Medulla oblongata (tissue), 1 donor: ENCODE measurements around the gene ADCYAP1R1.

Source experiments
- DNase-seq: peaks from one replicate; pipeline ENCODE4 v3.0.0-alpha.2; 2015; ENCODE audit errors: extremely low spot score

The ADCYAP1R1 gene

DNA sequence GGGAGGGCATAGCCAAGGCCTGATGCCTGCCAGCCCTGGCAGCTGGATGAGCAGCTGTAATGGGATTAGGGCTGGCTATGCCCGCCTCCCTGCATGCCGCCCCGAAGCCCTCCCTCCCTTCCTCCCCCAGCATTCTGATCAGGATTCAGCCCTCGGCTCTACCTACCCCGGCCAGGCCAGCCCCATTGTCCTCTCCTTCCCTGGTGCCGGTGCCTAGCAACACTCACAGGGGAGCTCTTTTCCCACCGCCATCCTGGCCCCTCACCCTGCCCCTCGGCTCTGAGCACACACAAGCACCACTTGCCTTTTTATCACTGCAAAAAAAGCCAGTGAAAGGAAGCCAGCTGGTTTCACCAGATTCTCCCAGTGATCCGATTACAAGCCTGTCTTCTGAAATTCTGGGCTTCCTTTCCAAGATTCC, 9.0 kb upstream of the ADCYAP1R1 start:
- peak; percentile 57 for DNase-seq

GRCh38 chr7:31044529-31044928, 7.6 kb upstream of the ADCYAP1R1 start:
- DNase-seq: no peak

- DNase-seq: no peak
These were observed 5.4 kb upstream of the ADCYAP1R1 start for GRCh38 chr7:31046723-31047122.

DNA sequence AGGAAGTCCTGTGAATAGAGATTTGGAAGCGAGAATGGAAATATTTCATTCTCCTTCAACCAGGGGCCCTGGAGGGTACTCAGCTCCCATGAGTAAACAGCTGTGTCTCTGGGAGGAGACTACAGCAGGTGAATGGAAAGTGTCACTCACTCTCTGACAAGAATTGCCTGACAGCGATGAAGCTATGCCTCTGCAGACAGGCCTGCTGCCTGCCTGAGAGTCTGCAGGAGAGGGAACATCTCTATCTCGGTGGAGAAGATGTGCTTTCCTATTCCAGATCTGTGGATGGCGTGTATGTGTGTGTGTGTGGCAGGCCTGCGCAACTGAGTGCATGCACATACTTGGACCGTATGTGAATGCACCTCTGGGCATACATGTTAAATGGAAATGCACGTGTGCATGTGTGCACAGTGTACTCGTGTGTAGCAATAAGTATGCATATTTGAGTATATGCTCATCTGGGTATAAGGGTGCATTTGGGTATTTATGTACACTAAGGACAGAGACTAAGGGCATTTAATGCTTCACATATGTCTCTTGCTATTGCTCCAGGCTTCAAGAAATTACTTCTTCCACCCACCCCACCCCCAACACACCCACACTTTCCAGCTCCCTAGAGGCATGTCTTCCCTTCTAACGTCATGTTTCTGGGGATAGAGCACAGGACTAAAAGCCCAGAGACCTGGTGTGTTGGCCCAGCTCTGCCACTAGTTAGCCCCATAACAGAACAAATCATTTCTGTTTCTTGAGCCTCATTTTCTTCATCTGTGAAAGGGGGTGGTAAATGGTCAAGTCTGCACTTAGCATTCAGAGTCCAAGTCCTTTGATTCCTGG, 4.6 kb upstream of the ADCYAP1R1 start:
- no peak for DNase-seq

DNA sequence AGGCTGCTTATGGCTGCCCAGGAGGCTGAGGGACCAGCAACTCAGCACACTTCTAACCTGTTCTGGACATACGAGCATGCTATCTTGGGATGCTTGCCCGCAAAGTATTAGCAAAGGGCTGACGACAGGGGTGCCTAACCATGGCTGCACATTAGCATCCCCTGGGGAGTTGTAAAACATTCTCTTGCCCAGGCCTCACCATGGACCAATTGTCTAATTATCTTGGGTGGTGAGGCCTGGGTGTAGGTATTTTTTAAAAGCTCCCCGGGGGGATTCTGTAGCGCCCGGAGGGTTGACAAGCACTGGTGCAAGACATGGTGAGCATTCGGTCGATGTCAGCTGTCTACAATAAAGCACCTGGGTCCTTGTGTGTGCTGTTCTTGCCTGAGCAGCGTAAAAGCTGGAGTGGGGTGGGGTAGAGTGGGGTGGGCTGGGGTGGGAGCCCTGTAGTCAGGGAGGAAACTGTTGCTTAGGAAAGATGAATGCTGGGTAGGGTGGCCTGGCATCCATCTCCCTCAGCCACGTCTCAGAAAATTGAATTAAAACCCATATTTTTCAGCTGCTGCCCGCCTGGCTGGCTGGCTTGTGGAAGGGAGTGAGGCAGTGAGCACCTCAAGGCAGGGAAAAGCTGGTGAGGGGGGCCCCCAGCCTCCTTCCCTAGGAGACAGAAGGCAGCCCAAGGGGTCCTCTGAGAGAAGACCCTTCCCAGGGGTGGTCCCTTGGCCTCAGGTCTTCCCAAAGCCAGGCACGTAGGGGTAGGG, 2.9 kb upstream of the ADCYAP1R1 start:
- no peak for DNase-seq

DNA sequence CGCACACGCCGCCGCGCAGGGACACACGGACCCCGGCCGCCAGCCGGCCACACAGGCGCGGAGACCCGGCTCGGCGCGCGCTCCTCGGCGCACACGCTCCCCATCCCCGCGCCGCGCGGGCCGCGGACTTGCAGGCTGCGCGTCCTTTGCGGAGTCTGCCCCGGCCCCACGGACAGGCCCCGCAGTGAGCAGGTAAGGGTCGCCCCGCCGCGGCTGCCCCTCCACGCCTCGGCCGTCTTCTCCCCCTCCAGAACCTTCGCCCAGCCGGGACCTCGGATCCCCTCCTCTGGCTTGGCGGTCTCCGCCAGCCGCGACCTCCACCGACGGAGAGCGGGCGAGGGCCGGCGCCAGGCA, 356 bp downstream of the ADCYAP1R1 start:
- DNase-seq: no peak

GRCh38 chr7:31052841-31053601, 913 bp downstream of the ADCYAP1R1 start:
- no peak for DNase-seq

GRCh38 chr7:31053986-31054385, 1.9 kb downstream of the ADCYAP1R1 start:
- DNase-seq: no peak

DNA sequence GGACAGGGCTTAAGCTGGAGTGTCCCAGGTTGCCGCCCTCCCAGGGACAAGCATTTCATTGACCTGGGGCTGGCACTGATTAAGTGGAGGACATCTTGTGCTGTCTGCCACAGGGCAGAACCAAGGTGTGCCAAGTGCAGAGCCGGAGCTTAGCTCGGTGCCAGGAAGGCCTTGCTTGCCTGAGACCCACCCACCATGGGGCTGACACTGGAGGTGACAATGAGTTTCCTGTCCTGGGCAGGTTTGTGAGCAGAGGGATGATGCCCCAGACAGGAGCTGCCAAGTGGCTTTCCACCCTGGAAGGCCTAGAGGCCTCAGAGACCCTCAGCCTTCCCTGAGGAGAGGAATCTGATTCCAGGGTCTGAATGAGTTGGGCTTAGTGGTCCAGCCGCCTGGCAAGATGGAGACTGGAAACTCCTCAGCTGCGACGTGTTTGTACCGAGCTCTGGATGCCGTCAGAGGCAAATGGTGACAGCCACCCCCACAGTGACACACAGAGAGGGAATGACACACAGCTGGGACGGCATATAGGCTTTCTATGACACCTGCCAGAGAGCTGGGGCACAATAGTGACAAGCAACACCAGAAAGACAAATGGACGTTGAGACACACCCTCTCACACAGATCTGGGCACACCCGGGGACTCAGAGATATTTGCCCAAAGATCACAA, 2.6 kb downstream of the ADCYAP1R1 start:
- DNase-seq: no peak

- DNase-seq: no peak
These were observed 3.4 kb downstream of the ADCYAP1R1 start for GRCh38 chr7:31055471-31055870.

DNA sequence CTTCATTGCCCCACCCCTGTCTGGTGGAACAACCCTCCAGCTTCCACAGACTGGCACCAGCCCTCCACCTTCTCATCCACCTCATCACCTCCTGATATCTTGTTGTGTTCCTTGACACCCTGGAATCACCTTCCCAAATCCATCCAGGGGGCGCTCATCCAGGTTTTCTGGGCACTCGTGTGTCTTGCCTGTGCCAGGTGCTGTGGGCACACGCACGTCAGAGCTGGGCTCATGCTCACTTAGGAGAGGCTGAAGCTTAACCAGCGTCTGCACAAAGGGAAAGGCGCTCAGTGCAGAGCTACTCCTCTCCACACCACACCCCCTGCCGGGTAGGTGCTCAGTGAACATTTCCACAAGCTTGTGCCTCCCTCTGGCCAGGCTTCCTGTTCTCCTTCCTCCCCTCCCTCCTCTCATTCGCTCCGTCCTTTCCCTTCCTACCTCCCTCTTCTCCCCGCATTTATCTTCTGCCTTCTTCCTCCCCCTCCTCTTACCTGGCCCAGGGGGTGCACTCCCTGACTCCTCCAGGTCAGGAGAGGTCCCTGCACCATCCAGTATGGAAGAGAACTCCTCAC, 4.8 kb downstream of the ADCYAP1R1 start:
- peak; percentile 26 for DNase-seq

DNA sequence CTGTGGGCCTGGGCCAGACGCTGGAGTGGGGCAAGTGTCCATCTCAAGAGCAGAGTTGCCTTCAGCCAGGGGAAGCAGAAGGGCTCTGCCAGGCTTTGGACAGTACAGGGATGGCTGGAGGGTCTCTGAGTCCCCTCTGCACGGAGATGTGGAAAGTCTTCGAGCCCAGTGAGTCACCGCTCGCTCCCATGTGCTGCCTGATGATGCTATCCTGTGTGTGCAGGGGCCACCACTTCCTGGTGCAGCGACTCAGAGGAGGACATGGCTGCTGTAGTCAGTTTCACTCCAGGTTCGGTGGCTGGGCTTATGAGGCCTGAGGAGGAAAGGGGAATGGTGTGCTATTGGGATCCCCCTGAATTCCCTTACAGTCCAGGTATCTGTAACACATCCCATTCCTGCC, 6.0 kb downstream of the ADCYAP1R1 start:
- DNase-seq: no peak

GRCh38 chr7:31058688-31059087, 6.6 kb downstream of the ADCYAP1R1 start:
- DNase-seq: no peak

- peak; percentile 17 for DNase-seq
These were observed 7.4 kb downstream of the ADCYAP1R1 start for GRCh38 chr7:31059551-31059950.

GRCh38 chr7:31061185-31061584, 9.1 kb downstream of the ADCYAP1R1 start:
- DNase-seq: no peak

DNA sequence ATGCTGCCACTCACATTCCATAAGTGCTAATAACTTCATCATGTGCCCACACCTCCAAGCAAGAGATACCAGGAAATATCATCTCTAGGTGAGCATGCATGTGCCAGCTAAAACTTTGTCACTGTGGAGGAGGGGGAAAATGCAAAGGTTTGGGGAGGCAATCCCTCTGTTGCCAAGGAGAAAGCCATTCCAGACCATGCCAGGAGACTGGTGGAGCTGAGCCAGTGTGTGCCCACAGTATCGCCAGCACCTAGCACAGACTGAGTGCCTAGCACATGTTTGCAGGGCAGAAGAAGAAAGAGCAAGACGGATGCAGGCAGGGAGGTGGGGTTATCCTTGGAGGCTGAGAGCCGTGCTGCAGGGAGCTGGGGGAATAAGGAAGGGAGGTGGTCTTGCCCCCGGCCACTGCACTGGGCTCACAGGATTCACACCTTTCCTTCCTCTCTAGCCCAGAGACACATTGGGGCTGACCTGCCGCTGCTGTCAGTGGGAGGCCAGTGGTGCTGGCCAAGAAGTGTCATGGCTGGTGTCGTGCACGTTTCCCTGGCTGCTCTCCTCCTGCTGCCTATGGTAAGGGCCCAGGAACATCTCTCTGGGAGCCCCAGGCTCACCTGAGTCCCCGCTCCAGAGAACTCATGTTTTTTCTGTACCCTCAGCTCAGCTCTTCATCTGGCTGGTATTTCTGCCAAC, 10.8 kb downstream of the ADCYAP1R1 start:
- DNase-seq: no peak

DNA sequence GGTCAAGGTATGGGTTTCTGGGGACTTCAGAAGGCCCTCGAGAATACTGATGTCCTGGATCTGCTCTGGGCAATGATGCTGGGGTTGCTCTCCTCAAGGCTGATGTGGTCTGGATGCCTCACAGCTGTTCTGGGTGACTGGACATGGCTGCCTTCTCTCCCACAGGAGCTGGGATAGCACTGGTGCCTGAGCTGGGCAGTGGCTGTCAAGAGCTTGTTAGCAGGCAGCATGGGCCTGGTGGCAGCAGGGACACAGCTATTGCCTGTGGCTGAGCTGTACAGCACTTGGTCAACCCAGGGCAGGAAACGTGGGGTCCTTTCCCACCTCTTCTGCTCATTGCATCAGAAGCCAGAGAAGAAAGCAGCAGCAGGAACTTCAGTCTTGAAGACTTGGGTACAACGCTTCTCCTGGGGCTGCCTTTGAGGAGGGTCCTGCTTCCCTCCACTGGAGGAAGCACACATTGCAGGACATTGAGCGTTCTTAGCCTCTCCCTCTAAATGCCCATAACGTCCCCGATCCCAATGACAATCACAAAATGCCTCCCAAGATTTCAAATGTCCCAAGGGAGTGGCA, 13.0 kb downstream of the ADCYAP1R1 start:
- no peak for DNase-seq

DNA sequence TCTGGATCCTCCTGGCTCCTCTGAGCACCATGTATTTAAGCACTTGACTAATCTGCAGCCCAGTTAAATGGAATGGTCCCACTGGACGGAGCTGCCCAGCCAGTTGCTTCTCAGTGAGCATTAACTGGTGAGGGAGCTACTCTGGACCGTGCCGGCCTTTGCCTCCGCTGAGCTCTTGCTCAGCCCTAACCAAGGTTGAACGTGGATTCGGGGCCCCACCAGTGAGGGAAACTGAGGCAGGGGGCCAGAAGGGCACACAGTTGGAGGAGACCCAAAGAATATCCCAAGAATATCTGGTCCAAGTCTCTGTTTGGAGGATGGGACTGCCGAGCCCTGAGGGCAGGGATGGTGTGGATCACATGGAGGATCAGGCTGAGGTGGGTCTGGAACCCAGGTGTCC, 13.7 kb downstream of the ADCYAP1R1 start:
- no peak for DNase-seq

GRCh38 chr7:31066516-31067130, 14.5 kb downstream of the ADCYAP1R1 start:
- DNase-seq: no peak

- no peak for DNase-seq
These were observed 15.4 kb downstream of the ADCYAP1R1 start for GRCh38 chr7:31067491-31067890.
